Astrocyte (in vitro differentiated cells and primary cell): ENCODE measurements around the gene HECTD3. TPM values are rescaled to one million over a fixed set of nuclear protein-coding genes. Genes with fewer than 3 reads are reported as not detected.

Experiments used
- DNase-seq: peaks from one replicate; pipeline ENCODE4 v3.0.0-alpha.2; 2010; ENCODE audit warnings: low read depth
- FAIRE-seq: peaks from 2 replicates; lab custom pipeline; 2011; peaks lifted over from hg19 to GRCh38; lab: Jason Lieb, UNC
- H2AFZ ChIP-seq: 2 replicates; pipeline ENCODE4 v1.6.0; 2012; ENCODE audit warnings: low read depth, low read length, inconsistent platforms
- H3K27ac ChIP-seq: 2 replicates; pipeline ENCODE4 v1.5.1; 2011; ENCODE audit warnings: low read depth, low read length, inconsistent platforms
- H3K27me3 ChIP-seq: 2 replicates; pipeline ENCODE4 v1.6.0; 2011; ENCODE audit warnings: low read length, inconsistent platforms; ENCODE audit not compliant: insufficient read depth
- H3K36me3 ChIP-seq: 2 replicates; pipeline ENCODE4 v1.5.1; 2011; ENCODE audit warnings: low read length, inconsistent platforms; ENCODE audit not compliant: insufficient read depth
- H3K4me1 ChIP-seq: 2 replicates; pipeline ENCODE4 v1.5.1; 2011; ENCODE audit warnings: low read length, inconsistent platforms; ENCODE audit not compliant: insufficient read depth
- H3K4me2 ChIP-seq: 2 replicates; pipeline ENCODE4 v1.6.0; 2012; ENCODE audit warnings: low read length, inconsistent platforms
- H3K4me3 ChIP-seq: 2 replicates; pipeline ENCODE4 v1.5.1; 2011; ENCODE audit warnings: low read depth, mild to moderate bottlenecking, low read length, inconsistent platforms; ENCODE audit not compliant: insufficient read depth
- H3K79me2 ChIP-seq: 2 replicates; pipeline ENCODE4 v1.6.0; 2012; ENCODE audit warnings: mild to moderate bottlenecking, low read length, inconsistent platforms; ENCODE audit not compliant: insufficient read depth
- H3K9ac ChIP-seq: 2 replicates; pipeline ENCODE4 v1.6.0; 2012; ENCODE audit warnings: mild to moderate bottlenecking, low read length, inconsistent platforms
- H3K9me3 ChIP-seq: 2 replicates; pipeline ENCODE4 v1.5.1; 2012; ENCODE audit warnings: low read depth, mild to moderate bottlenecking, low read length, inconsistent platforms; ENCODE audit not compliant: insufficient read depth
- H4K20me1 ChIP-seq: 2 replicates; pipeline ENCODE4 v1.6.0; 2012; ENCODE audit warnings: low read length, inconsistent platforms; ENCODE audit not compliant: insufficient read depth
- H3K27ac Mint-ChIP-seq: one replicate; pipeline ENCODE4 v1.8.0; 2021; ENCODE audit warnings: mild to moderate bottlenecking, mixed read lengths; ENCODE audit not compliant: unreplicated experiment
- H3K27me3 Mint-ChIP-seq: one replicate; pipeline ENCODE4 v1.8.0; 2021; ENCODE audit warnings: low read depth, mixed read lengths; ENCODE audit not compliant: unreplicated experiment
- H3K36me3 Mint-ChIP-seq: one replicate; pipeline ENCODE4 v1.8.0; 2021; ENCODE audit warnings: low read depth, mixed read lengths; ENCODE audit not compliant: unreplicated experiment
- H3K4me1 Mint-ChIP-seq: one replicate; pipeline ENCODE4 v1.8.0; 2021; ENCODE audit warnings: low read depth, mixed read lengths; ENCODE audit not compliant: unreplicated experiment
- H3K4me3 Mint-ChIP-seq: one replicate; pipeline ENCODE4 v1.8.0; 2021; ENCODE audit warnings: mild to moderate bottlenecking, moderate library complexity, mixed read lengths; ENCODE audit not compliant: unreplicated experiment
- H3K9me3 Mint-ChIP-seq: one replicate; pipeline ENCODE4 v1.8.0; 2021; ENCODE audit warnings: mild to moderate bottlenecking, mixed read lengths; ENCODE audit not compliant: unreplicated experiment
- EZH2 ChIP-seq: IDR thresholded peaks from 2 replicates; pipeline ENCODE4 v1.6.1; 2012; ENCODE audit warnings: mild to moderate bottlenecking, low read length, inconsistent platforms; ENCODE audit not compliant: insufficient read depth
- total RNA-seq: library from RNA; stranded (reverse); gene quantifications from 2 replicates; pipeline ENCODE4 v1.2.1, GENCODE V29; 2021
- TF ChIP-seq, protein P1 (sequence below): IDR thresholded peaks from 2 replicates; pipeline ENCODE4 v1.5.1; 2011; ENCODE audit warnings: low read depth, mild to moderate bottlenecking, inconsistent platforms, low read length, moderate library complexity; ENCODE audit not compliant: insufficient read depth

The HECTD3 gene
- total RNA-seq, 1 donor from 2014 or later, result 33.2 TPM

DNA sequence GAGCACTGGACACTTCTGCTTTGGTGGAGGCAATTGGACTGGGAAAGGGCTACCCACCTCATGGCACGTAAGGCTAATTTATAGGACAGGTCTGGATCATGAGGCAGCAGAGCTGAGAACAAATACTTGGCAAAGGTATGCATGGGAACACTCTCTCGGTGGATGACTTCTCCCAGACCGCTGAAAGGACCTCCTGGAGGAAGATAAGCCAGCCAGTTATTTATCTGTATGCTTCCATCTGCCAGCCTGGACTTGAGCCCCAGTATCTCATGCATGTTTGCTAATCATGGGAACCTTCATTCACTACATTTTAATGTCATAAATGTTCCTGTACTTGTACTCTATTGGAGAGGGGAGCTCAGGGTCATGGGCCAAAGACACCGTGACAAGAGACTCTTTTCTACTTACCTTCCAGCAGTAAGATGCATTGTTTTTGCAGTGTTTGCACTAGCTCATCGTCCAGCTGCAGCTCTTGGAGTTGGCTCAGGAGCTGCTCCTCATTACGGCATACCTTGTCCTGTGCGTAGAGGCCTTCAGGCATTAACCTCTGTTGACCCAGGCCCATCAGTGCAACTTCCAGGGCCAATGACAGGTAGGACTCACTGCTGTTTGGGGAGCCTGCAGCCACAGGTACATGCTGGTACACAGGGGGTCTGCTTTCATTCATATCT is 24.6 kb upstream of the HECTD3 start:
- H3K4me2 ChIP-seq, result no peak overlapping the region
- DNase-seq (no peak), FAIRE-seq (no peak)
- Mint-ChIP-seq H3K4me3 (no peak overlapping the region), H3K9me3 (no peaks in the 10 kb centered on the region), H3K4me1 (peaks cover 3% of the 10 kb centered on the region), H3K36me3 (no peaks in the 10 kb centered on the region), H3K27me3 (no peaks in the 10 kb centered on the region), H3K27ac (no peak overlapping the region)
- no peak overlapping the region for H3K27ac ChIP-seq
- no peaks in the 10 kb centered on the region for H3K27me3 ChIP-seq
- H4K20me1 ChIP-seq, result no peaks in the 10 kb centered on the region
- H2AFZ ChIP-seq, result no peak overlapping the region
- H3K9ac ChIP-seq, result no peak overlapping the region
- no peaks in the 10 kb centered on the region for H3K36me3 ChIP-seq
- no peaks in the 10 kb centered on the region for H3K9me3 ChIP-seq
- H3K79me2 ChIP-seq, result no peaks in the 10 kb centered on the region
- no peak overlapping the region for H3K4me3 ChIP-seq
- TF ChIP-seq EZH2, result no peak
- TF ChIP-seq, protein P1, sequence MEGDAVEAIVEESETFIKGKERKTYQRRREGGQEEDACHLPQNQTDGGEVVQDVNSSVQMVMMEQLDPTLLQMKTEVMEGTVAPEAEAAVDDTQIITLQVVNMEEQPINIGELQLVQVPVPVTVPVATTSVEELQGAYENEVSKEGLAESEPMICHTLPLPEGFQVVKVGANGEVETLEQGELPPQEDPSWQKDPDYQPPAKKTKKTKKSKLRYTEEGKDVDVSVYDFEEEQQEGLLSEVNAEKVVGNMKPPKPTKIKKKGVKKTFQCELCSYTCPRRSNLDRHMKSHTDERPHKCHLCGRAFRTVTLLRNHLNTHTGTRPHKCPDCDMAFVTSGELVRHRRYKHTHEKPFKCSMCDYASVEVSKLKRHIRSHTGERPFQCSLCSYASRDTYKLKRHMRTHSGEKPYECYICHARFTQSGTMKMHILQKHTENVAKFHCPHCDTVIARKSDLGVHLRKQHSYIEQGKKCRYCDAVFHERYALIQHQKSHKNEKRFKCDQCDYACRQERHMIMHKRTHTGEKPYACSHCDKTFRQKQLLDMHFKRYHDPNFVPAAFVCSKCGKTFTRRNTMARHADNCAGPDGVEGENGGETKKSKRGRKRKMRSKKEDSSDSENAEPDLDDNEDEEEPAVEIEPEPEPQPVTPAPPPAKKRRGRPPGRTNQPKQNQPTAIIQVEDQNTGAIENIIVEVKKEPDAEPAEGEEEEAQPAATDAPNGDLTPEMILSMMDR, result no peak
- no peaks in the 10 kb centered on the region for H3K4me1 ChIP-seq

DNA sequence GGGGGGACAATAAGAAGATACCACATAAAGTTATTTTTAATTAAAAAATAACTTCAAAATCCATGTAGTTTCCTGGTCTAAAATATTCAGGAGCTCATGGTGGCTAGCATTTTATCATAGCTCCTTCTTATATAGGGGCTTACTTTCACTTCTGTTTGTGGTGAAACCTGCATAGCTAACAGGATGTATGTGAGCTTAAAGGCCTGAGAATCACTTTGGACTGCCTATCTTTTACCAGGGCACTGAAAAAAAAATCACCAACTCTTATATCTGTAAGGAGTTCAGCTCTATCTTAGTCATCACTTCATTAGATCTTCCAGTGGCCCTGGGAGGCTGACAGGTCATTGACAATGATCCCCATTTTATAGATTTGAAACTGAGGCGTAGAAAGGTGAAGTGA is 22.2 kb upstream of the HECTD3 start:
- FAIRE-seq (no peak), DNase-seq (no peak)
- H4K20me1 ChIP-seq, result no peaks in the 10 kb centered on the region
- Mint-ChIP-seq H3K4me3 (no peak overlapping the region), H3K9me3 (no peaks in the 10 kb centered on the region), H3K36me3 (no peaks in the 10 kb centered on the region), H3K27ac (no peak overlapping the region), H3K27me3 (no peaks in the 10 kb centered on the region), H3K4me1 (peaks cover 3% of the 10 kb centered on the region)
- no peak overlapping the region for H3K4me3 ChIP-seq
- H3K4me1 ChIP-seq, result no peaks in the 10 kb centered on the region
- no peak overlapping the region for H3K9ac ChIP-seq
- no peaks in the 10 kb centered on the region for H3K9me3 ChIP-seq
- TF ChIP-seq, protein P1, result no peak
- no peak for TF ChIP-seq EZH2
- H2AFZ ChIP-seq, result no peak overlapping the region
- no peak overlapping the region for H3K4me2 ChIP-seq
- no peaks in the 10 kb centered on the region for H3K27me3 ChIP-seq
- H3K36me3 ChIP-seq, result no peaks in the 10 kb centered on the region
- no peaks in the 10 kb centered on the region for H3K79me2 ChIP-seq
- no peak overlapping the region for H3K27ac ChIP-seq

DNA sequence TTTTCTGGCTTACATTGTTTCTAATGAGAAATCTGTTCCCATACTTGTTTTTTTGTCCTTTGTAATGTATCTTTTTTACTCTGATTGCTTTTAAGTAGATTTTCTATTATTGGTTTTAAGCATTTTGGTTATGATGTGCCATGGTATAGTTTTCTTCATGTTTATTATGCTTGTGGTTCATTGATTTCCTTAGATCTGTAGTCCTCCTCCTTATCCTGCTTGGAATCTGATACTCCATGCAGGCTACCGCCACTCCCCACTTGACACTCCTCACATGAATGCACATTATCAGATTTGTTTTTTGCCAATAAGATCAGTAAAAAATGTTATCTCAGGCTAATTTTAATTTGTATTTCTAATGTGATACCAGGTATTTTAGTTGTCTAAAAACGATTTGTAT is 21.7 kb upstream of the HECTD3 start:
- no peaks in the 10 kb centered on the region for H3K27me3 Mint-ChIP-seq
- Histone ChIP-seq H3K9me3 (no peaks in the 10 kb centered on the region), H3K36me3 (no peaks in the 10 kb centered on the region), H3K4me2 (no peak overlapping the region), H4K20me1 (no peaks in the 10 kb centered on the region), H3K4me1 (no peaks in the 10 kb centered on the region), H3K27ac (no peak overlapping the region), H2AFZ (no peak overlapping the region), H3K9ac (no peak overlapping the region), H3K27me3 (no peaks in the 10 kb centered on the region), H3K4me3 (no peak overlapping the region), H3K79me2 (no peaks in the 10 kb centered on the region)
- DNase-seq (no peak), FAIRE-seq (no peak)
- H3K36me3 Mint-ChIP-seq, result no peaks in the 10 kb centered on the region
- H3K9me3 Mint-ChIP-seq, result no peaks in the 10 kb centered on the region
- no peak for TF ChIP-seq EZH2
- TF ChIP-seq, protein P1, result no peak
- no peak overlapping the region for H3K4me3 Mint-ChIP-seq
- no peak overlapping the region for H3K27ac Mint-ChIP-seq
- peaks cover 3% of the 10 kb centered on the region for H3K4me1 Mint-ChIP-seq
